Uterus (tissue), 4 donors: ENCODE measurements around the gene LHPP. TPM values are rescaled to one million over a fixed set of nuclear protein-coding genes. Genes with fewer than 3 reads are reported as not detected.

Experiments used
- DNase-seq, 2 donors: peaks; one replicate each; pipeline ENCODE4 v3.0.0-alpha.2; 2019 to 2020
- H3K27ac ChIP-seq, 2 donors: fragments of 200-600 bp; sonication (generic); 1 replicate in 1 of 2; 2 replicates in 1 of 2; pipeline ENCODE4 v1.5.1; 2016 to 2018
- H3K27me3 ChIP-seq, 2 donors: fragments of 200-600 bp; sonication (generic); one replicate each; pipeline ENCODE4 v1.5.1; 2018 to 2019; ENCODE audit warnings: control low read depth in 1 of 2
- H3K36me3 ChIP-seq, 2 donors: fragments of 200-600 bp; sonication (generic); one replicate each; pipeline ENCODE4 v1.5.1; 2019; ENCODE audit warnings: control low read depth in 1 of 2
- H3K4me1 ChIP-seq, 2 donors: fragments of 200-600 bp; sonication (generic); one replicate each; pipeline ENCODE4 v1.5.1; 2018 to 2019; ENCODE audit warnings: control low read depth in 1 of 2
- H3K4me3 ChIP-seq, 2 donors: fragments of 200-600 bp; sonication (generic); 1 replicate in 1 of 2; 2 replicates in 1 of 2; pipeline ENCODE4 v1.5.1; 2018 to 2019; ENCODE audit warnings: mild to moderate bottlenecking in 1 of 2
- H3K9me3 ChIP-seq, 2 donors: fragments of 200-600 bp; sonication (generic); one replicate each; pipeline ENCODE4 v1.5.1; 2019; ENCODE audit warnings: control low read depth in 1 of 2
- CTCF ChIP-seq, 4 experiments: fragments of 200-600 bp in 2 of 4; fragments of 450-650 bp in 2 of 4; sonication (generic) in 2 of 4; IDR thresholded peaks; one replicate each; pipeline ENCODE4 v1.5.1; 2016 to 2019; ENCODE audit warnings: antibody characterized with exemption in 4 of 4, mild to moderate bottlenecking in 2 of 4, moderate library complexity in 1 of 4
- POLR2A ChIP-seq, 2 donors: fragments of 450-650 bp; IDR thresholded peaks; one replicate each; pipeline ENCODE4 v1.6.1; 2016; ENCODE audit warnings: antibody characterized with exemption in 2 of 2, mild to moderate bottlenecking in 1 of 2, moderate library complexity in 1 of 2
- intact Hi-C: fragments of 100-400 bp; cut with DNase I; formaldehyde crosslinking; loops from one replicate; pipeline ENCODE4 v1.15.1; 2023; ENCODE audit warnings: low total_unique reads
- total RNA-seq, 4 donors: library from RNA; depleted of rRNA in 3 of 4; stranded (reverse); fragments of >200 nt in 3 of 4; gene quantifications; one replicate each; pipeline versions ENCODE4 v1.1.0 to v1.2.4, GENCODE V29; 2014 to 2023
- donor health status: DM: yes; HTN: yes; CAD: no.

Gene LHPP
- total RNA-seq, 4 donors from 2014 or later = 0.51 to 23.2 (median 15.3) TPM; not detected in 1

- no peak for DNase-seq
- Histone ChIP-seq H3K4me3 (no peak overlapping the region), H3K9me3 (no peaks in the 10 kb centered on the region), H3K4me1 (no peaks in the 10 kb centered on the region), H3K27me3 (no peaks in the 10 kb centered on the region), H3K27ac (no peak overlapping the region), H3K36me3 (no peaks in the 10 kb centered on the region)
- no peak for TF ChIP-seq POLR2A (IDR thresholded peaks at IDR 0.05)
- TF ChIP-seq CTCF (IDR thresholded peaks at IDR 0.05) = no peak
- intact Hi-C loops = no loop called here
These were observed 32.6 kb downstream of the LHPP start for GRCh38 chr10:124494046-124494807.

GRCh38 chr10:124495162-124495561, 33.5 kb downstream of the LHPP start:
- TF ChIP-seq POLR2A (IDR thresholded peaks at IDR 0.05) = no peak
- TF ChIP-seq CTCF (IDR thresholded peaks at IDR 0.05) = no peak
- no peaks in the 10 kb centered on the region for H3K36me3 ChIP-seq
- H3K27me3 ChIP-seq = no peaks in the 10 kb centered on the region
- no peaks in the 10 kb centered on the region for H3K9me3 ChIP-seq
- no peak overlapping the region for H3K27ac ChIP-seq
- no peak for DNase-seq
- no peak overlapping the region for H3K4me3 ChIP-seq
- intact Hi-C loops = no loop called here
- no peaks in the 10 kb centered on the region for H3K4me1 ChIP-seq

GRCh38 chr10:124495725-124496124, 34.1 kb downstream of the LHPP start:
- TF ChIP-seq CTCF (IDR thresholded peaks at IDR 0.05) = no peak
- no peak for TF ChIP-seq POLR2A (IDR thresholded peaks at IDR 0.05)
- Histone ChIP-seq H3K4me1 (no peaks in the 10 kb centered on the region), H3K27me3 (no peaks in the 10 kb centered on the region), H3K9me3 (no peaks in the 10 kb centered on the region), H3K27ac (no peak overlapping the region), H3K4me3 (no peak overlapping the region), H3K36me3 (no peaks in the 10 kb centered on the region)
- no peak for DNase-seq
- intact Hi-C loops = no loop called here

- no peaks in the 10 kb centered on the region for H3K9me3 ChIP-seq
- H3K4me1 ChIP-seq = no peaks in the 10 kb centered on the region
- no peak for DNase-seq
- TF ChIP-seq POLR2A (IDR thresholded peaks at IDR 0.05) = no peak
- no peak for TF ChIP-seq CTCF (IDR thresholded peaks at IDR 0.05)
- no peak overlapping the region for H3K27ac ChIP-seq
- no peak overlapping the region for H3K4me3 ChIP-seq
- no peaks in the 10 kb centered on the region for H3K27me3 ChIP-seq
- intact Hi-C loops = no loop called here
- no peaks in the 10 kb centered on the region for H3K36me3 ChIP-seq
These were observed 34.5 kb downstream of the LHPP start for GRCh38 chr10:124496150-124496549.

- Histone ChIP-seq H3K27me3 (no peaks in the 10 kb centered on the region), H3K4me3 (no peak overlapping the region), H3K36me3 (no peaks in the 10 kb centered on the region), H3K27ac (no peak overlapping the region), H3K4me1 (no peaks in the 10 kb centered on the region), H3K9me3 (no peaks in the 10 kb centered on the region)
- TF ChIP-seq POLR2A (IDR thresholded peaks at IDR 0.05) (no peak), CTCF (IDR thresholded peaks at IDR 0.05) (no peak)
- no peak for DNase-seq
- intact Hi-C loops = no loop called here
These were observed 35.0 kb downstream of the LHPP start for GRCh38 chr10:124496620-124497019.
